Tibial nerve (tissue), 4 donors: ENCODE data around the gene KIF25. TPM values are rescaled to one million over a fixed set of nuclear protein-coding genes. Genes with fewer than 3 reads are reported as not detected.

ENCODE experiments used
- DNase-seq, 2 donors: peaks; one replicate each; pipeline ENCODE4 v3.0.0-alpha.2; 2019; ENCODE audit warnings: low spot score in 2 of 2
- H3K27ac ChIP-seq, 4 donors: fragments of 200-600 bp; sonication (generic) in 3 of 4; one replicate each; pipeline ENCODE4 v1.5.1; 2017 to 2019; ENCODE audit warnings: mild to moderate bottlenecking in 1 of 4
- H3K27me3 ChIP-seq, 2 donors: fragments of 200-600 bp; sonication (generic) in 1 of 2; one replicate each; pipeline versions ENCODE4 v1.5.1 to v1.6.0; 2017 to 2019
- H3K36me3 ChIP-seq, 3 donors: fragments of 200-600 bp; sonication (generic); one replicate each; pipeline ENCODE4 v1.5.1; 2018 to 2019
- H3K4me1 ChIP-seq, 4 donors: fragments of 200-600 bp; sonication (generic) in 3 of 4; one replicate each; pipeline ENCODE4 v1.5.1; 2017 to 2019
- H3K4me3 ChIP-seq, 4 donors: fragments of 200-600 bp; sonication (generic) in 3 of 4; one replicate each; pipeline ENCODE4 v1.5.1; 2017 to 2019; ENCODE audit warnings: mild to moderate bottlenecking in 1 of 4, moderate library complexity in 1 of 4
- H3K9me3 ChIP-seq, 4 donors: fragments of 200-600 bp; sonication (generic) in 3 of 4; one replicate each; pipeline ENCODE4 v1.5.1; 2017 to 2019
- CTCF ChIP-seq, 5 experiments: fragments of 200-600 bp in 3 of 5; fragments of 450-650 bp in 2 of 5; sonication (generic) in 3 of 5; IDR thresholded peaks; one replicate each; pipeline ENCODE4 v1.5.1; 2016 to 2019; ENCODE audit warnings: antibody characterized with exemption in 5 of 5, mild to moderate bottlenecking in 3 of 5, moderate library complexity in 2 of 5
- EP300 ChIP-seq, 2 donors: sonication (generic); formaldehyde crosslinking; IDR thresholded peaks; one replicate each; pipeline ENCODE4 v1.6.1; 2017; ENCODE audit warnings: antibody characterized with exemption in 2 of 2, mild to moderate bottlenecking in 1 of 2
- POLR2A ChIP-seq, 2 donors: fragments of 450-650 bp; IDR thresholded peaks; one replicate each; pipeline ENCODE4 v1.6.1; 2017; ENCODE audit warnings: antibody characterized with exemption in 2 of 2, mild to moderate bottlenecking in 2 of 2, moderate library complexity in 2 of 2
- WGBS, 2 donors: methylation state at CpG; one replicate each; pipeline ENCODE4 v1.1.5; 2018; 5-methylcytosine and 5-hydroxymethylcytosine counted together
- total RNA-seq, 4 donors: library from RNA; depleted of rRNA; stranded (reverse); fragments of >200 nt; gene quantifications; one replicate each; pipeline ENCODE4 v1.1.0, GENCODE V29; 2016

KIF25 gene
- total RNA-seq, 4 donors from 2014 or later: not detected

- TF ChIP-seq EP300 (IDR thresholded peaks at IDR 0.05) (no peak), POLR2A (IDR thresholded peaks at IDR 0.05) (no peak), CTCF (IDR thresholded peaks at IDR 0.05) (no peak)
- DNase-seq: no peak
- 85 to 92% methylated on average over 15 of the region's 15 CpGs for WGBS, 2 donors
Measured at GRCh38 chr6:168018664-168019063, 21.2 kb downstream of the KIF25 start.

GRCh38 chr6:168020242-168020641 lies 22.8 kb downstream of the KIF25 start:
- H3K27ac ChIP-seq: no peak overlapping the region
- DNase-seq: no peak
- H3K4me3 ChIP-seq: no peak overlapping the region
- H3K9me3 ChIP-seq: peaks cover 0 to 3% (median 0%) of the 10 kb centered on the region in 4 donors
- H3K4me1 ChIP-seq: peaks cover 0 to 15% (median 2%) of the 10 kb centered on the region in 4 donors
- TF ChIP-seq POLR2A (IDR thresholded peaks at IDR 0.05): no peak
- TF ChIP-seq EP300 (IDR thresholded peaks at IDR 0.05): no peak
- TF ChIP-seq CTCF (IDR thresholded peaks at IDR 0.05): no peak
- H3K27me3 ChIP-seq: no peaks in the 10 kb centered on the region
- H3K36me3 ChIP-seq: no peaks in the 10 kb centered on the region
- WGBS, 2 donors: 88 to 90% methylated on average over 8 of the region's 8 CpGs

More at GRCh38 chr6:168018664-168019063, 21.2 kb downstream of the KIF25 start:
- Histone ChIP-seq H3K4me1 (peaks cover 0 to 30% (median 2%) of the 10 kb centered on the region in 4 donors), H3K27ac (no peak overlapping the region), H3K27me3 (no peaks in the 10 kb centered on the region), H3K36me3 (no peaks in the 10 kb centered on the region), H3K4me3 (no peak overlapping the region), H3K9me3 (peaks cover 0 to 5% (median 0%) of the 10 kb centered on the region in 4 donors)

DNA sequence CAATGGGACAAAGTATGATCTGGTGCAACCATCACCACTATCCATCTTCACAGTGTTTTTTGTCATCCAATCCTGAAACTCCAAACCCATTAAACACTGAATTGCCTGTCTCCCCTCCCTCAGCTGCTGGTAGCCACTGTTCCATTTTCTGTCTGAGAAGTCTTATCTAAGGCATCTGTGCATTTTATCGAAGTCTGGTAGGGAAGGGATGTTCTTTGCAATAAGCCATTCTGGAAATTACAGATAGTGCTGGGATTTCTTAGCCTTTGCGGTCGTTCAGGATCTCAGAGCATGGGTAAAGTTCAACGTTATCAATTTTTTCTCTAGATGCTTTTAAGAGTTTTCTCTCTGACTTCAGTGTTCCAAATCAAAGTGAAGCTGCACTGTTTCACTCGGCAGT lies 24.1 kb downstream of the KIF25 start:
- Histone ChIP-seq H3K27ac (no peak overlapping the region), H3K36me3 (no peaks in the 10 kb centered on the region), H3K27me3 (no peaks in the 10 kb centered on the region), H3K9me3 (no peaks in the 10 kb centered on the region), H3K4me1 (peaks cover 0 to 4% (median 2%) of the 10 kb centered on the region in 4 donors), H3K4me3 (no peak overlapping the region)
- no peak for DNase-seq
- TF ChIP-seq EP300 (IDR thresholded peaks at IDR 0.05) (no peak), POLR2A (IDR thresholded peaks at IDR 0.05) (no peak), CTCF (IDR thresholded peaks at IDR 0.05) (no peak)
- 88 to 89% methylated on average over 5 of the region's 5 CpGs for WGBS, 2 donors

- no peak for DNase-seq
- Histone ChIP-seq H3K36me3 (no peaks in the 10 kb centered on the region), H3K9me3 (no peaks in the 10 kb centered on the region), H3K4me1 (no peaks in the 10 kb centered on the region), H3K4me3 (no peak overlapping the region), H3K27ac (no peak overlapping the region), H3K27me3 (no peaks in the 10 kb centered on the region)
- TF ChIP-seq EP300 (IDR thresholded peaks at IDR 0.05): no peak
- TF ChIP-seq POLR2A (IDR thresholded peaks at IDR 0.05): no peak
- WGBS, 2 donors: 72% methylated on average over 7 of the region's 7 CpGs
Measured at GRCh38 chr6:168022488-168023321, 25.2 kb downstream of the KIF25 start.

GRCh38 chr6:168024951-168025510 lies 27.6 kb downstream of the KIF25 start:
- no peaks in the 10 kb centered on the region for H3K4me1 ChIP-seq
- H3K9me3 ChIP-seq: no peaks in the 10 kb centered on the region
- TF ChIP-seq POLR2A (IDR thresholded peaks at IDR 0.05) (no peak), CTCF (IDR thresholded peaks at IDR 0.05) (no peak), EP300 (IDR thresholded peaks at IDR 0.05) (no peak)
- no peaks in the 10 kb centered on the region for H3K27me3 ChIP-seq
- no peaks in the 10 kb centered on the region for H3K36me3 ChIP-seq
- H3K27ac ChIP-seq: no peak overlapping the region
- no peak overlapping the region for H3K4me3 ChIP-seq
- DNase-seq: no peak
- 80 to 84% methylated on average over 18 of the region's 18 CpGs for WGBS, 2 donors
